AG08396 (cell line): ENCODE data around the gene GALNT10.

ENCODE experiments used
- DNase-seq: peaks from one replicate; pipeline ENCODE4 v3.0.0; 2012; ENCODE audit warnings: low spot score, mixed read lengths

Gene GALNT10

DNA sequence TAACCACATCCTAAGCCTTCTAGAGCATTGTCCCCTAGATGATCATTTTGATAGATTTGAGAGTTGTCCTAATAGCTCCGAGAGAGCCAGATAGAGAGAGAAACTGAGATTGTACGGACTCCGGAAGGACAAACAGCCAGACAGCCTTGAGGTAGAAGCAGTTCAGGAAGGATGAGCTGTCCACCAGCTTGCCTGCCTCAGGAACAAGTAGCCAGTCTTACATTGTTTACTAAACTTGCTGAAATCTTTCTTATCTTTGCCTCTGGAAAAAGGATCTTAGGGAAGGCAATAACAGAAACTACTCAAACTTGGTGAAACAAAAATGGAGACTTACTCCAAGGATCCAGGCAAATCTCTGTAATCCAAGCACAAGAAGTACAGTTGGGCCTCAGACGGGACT lies 216.3 kb downstream of the GALNT10 start:
- DNase-seq, result no peak

DNA sequence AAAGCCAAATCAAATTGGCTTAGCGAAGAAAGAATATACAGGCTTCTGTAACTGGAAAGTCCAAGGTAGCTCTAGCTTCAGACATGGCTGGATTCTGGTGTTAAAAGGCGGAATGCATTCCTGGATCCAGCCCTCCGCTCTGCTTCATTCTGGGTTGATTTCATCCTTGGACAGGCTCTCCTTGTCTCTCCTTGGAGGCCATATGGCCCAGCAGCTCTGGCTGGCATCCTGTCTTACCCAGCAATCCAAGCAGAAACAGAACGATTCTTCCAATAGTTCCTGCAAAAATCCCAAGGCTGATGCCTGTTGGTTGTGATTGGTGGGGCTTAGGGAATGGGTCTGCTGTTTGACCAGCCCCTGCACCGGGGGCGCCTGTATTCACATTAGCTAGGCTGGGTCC lies 218.3 kb downstream of the GALNT10 start:
- no peak for DNase-seq

DNA sequence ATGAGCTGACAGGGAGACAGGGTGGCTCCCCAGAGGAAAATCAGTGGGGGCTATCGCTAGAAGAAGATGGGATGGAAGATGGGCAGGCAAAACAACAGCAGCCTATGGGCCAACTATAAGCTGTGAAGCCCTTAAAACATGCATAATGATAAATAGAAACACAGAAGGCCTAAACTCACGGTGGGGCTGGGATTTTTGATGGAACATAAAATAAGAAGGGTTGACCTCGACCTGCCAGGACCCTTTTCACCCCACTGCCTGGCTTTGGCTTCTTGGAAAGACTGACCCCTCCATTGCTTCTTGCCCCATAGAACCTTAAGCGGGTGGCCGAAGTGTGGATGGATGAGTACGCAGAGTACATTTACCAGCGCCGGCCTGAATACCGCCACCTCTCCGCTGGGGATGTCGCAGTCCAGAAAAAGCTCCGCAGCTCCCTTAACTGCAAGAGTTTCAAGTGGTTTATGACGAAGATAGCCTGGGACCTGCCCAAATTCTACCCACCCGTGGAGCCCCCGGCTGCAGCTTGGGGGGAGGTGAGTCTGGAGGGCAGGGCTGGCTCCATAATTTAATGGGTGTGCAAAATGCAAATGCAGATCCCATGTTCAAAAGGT lies 218.8 kb downstream of the GALNT10 start:
- DNase-seq, result no peak

DNA sequence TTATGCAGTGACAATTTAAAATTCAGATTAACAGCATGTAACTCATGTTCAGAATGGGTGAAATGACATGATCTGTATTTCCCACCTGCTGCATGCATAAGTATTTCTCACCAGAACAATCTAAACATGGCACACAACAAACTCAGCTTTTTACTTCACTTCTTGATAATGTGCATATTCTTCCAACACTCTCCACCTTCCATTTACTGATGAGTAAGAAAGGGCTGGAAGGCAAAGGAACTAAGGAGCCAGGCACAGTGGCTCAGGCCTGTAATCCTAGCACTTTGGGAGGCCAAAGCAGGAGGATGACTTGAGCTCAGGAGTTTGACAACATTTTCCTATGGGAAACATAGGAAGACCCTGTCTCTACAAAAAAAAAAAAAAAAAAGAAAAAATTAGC lies 219.5 kb downstream of the GALNT10 start:
- no peak for DNase-seq

DNA sequence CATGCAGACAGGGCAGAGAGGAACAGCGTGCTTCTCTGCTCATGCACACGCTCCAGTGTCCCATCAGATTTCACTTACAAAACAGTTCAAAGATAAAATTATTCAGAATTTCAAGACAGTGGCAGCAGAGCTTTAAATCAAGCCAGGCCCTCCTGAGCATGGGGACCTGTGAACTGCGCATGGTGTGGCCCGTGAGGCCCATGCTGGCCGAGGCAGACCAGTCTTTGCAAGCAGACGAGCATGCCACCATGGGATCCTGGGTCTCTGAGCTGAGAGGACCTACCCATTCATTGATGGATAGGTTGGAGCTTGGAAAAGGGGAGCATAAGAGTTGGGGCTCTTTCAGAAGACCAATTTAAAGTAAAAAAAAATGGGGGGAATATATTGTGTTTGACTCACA lies 220.3 kb downstream of the GALNT10 start:
- no peak for DNase-seq

DNA sequence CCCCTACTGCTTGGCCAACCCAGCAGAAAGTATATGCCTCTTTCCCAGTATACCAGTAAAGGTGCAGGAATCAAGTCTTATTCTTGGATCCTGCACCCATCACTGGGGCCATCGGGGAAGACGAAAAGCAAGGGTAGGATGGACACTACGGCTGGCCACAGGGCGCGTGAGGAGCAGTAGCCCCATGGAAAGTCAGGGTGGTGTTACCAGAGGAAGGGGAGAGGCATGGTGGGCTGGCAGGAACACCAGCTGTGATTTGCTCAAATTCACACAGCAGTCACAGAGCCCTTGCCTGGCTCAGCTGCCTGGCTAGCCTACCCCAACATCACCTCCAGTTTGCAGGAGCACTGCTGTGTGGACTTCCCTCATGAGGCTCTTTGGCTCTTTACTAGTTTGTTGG lies 220.8 kb downstream of the GALNT10 start:
- no peak for DNase-seq

DNA sequence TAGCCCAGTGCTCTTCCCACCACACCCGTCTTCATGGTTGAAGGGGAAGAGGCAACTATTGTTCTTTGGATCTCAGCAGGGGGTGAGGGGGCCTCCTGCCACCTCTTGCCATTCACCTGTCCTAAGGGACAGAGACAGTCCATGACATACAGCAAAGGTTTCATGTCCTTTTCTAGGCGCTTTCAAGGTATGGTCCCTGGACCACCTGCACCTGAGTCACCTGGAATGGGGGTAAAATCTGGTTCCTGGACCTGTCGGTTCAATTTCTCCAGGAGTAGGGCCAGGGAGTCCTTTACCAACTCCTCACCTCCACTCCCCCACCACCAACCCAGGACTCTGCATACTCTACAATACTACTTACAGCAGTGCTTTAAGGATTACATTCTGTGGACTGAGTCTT lies 221.8 kb downstream of the GALNT10 start:
- DNase-seq, result no peak

DNA sequence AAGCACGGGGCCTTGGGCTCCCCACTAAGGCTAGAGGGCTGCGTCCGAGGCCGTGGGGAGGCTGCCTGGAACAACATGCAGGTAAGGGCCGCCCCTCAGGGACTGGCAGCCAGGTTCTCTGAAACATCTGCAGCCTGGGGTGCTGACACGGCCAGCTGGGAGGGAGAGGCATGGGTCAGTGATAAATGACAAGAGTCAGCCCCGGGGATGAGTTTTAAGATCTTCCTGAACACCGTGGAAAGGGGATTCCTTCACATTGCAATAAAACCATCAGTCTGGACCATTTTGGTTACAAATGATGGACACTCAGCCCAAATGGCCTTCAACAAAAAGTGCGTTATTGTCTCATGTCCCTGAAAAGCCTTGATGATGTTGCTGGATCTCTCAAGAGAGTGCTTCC lies 222.4 kb downstream of the GALNT10 start:
- no peak for DNase-seq

DNA sequence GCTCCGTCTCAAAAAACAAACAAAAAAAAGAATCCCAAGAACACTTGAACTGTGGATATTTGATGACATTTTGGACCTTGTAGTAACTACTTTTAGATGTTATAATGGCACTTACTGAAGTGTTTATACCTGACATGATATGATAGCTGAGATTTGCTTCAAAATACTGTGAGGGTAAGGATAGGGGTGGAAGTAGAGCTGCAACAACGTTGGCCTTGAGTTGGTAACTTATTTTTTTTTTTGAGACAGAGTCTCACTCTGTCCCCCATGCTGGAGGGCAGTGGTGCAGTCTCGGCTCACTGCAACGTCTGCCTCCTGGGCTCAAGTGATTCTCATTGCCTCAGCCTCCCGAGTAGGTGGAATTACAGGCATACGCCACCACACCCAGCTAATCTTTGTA lies 224.6 kb downstream of the GALNT10 start:
- DNase-seq, result no peak

DNA sequence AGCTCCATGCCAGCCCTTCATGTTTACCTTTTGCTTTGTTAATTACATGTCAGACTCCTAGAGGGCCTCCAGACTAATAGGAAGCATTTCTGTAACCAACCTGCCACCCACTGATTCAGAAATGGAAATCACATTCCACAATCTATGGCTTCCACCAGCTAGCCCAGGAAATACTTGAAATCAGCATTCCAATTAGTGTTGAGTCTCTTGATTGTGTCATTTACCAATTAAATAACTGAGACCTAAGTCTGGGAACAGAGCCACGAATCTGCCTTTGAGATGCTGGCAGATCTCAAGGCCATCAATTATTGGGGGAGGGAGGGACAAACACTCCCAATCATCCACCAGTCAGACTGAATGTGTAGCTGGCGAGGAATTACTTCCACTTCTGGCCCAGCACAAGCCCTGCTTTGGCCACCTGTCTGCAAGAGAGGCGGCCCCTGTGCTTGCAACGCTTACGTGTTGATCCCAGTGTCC lies 227.8 kb downstream of the GALNT10 start:
- no peak for DNase-seq

DNA sequence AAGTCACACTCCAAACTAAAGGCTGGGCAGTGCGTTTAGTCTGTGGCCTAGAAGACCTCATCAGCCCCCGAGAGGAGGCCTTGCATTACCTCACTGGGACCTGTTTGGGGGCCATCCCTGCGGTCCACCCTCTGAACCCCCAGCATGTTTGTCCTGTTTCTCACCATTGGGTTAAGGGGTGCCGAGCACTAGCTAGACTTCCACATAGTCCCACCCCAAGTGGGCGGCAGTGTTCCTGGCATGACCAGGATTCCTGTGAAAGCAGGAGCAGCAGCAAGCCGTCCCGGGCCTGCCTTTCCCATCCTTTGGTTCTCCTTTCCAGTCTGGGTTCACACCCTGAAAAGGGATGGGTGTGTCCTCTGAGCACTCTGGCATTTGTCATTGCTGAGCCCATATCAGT lies 228.7 kb downstream of the GALNT10 start:
- DNase-seq, result no peak

DNA sequence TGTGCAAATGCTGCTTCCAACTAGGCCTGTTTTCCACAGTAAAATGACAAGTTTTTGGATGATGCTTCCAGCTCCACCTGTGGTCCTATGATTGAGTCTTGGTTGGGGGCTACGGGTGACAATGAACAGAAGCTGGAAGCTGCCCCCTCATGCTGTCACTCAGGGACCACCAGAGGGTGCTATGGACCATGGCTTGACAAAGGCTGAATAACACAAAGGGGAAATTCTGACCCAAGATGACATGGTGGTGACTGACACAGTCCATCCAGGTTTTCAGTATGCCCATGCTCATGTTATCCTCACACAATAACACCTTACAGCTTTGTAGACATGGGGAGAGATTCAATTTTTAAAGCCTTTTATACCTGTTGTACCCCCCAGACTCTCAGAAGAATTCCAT lies 231.3 kb downstream of the GALNT10 start:
- no peak for DNase-seq

DNA sequence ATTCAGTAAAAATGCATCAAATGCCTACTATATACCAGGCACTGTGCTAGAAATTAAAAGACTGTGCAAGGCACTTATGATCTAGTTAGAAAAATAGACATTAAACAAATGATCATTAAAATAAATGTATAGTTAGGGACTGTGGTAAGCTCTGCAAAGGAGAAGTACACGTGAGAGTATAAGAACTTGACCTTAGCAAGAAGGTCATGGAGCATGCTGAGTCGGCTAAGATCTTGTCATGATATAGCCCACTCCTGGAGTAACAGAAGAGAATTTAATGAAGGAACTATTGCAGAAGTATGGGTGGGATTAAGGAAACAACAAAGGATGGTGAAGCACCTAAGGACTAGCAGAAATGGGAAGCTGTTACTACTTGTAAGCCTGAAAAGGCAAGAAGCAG lies 231.8 kb downstream of the GALNT10 start:
- DNase-seq, result no peak

DNA sequence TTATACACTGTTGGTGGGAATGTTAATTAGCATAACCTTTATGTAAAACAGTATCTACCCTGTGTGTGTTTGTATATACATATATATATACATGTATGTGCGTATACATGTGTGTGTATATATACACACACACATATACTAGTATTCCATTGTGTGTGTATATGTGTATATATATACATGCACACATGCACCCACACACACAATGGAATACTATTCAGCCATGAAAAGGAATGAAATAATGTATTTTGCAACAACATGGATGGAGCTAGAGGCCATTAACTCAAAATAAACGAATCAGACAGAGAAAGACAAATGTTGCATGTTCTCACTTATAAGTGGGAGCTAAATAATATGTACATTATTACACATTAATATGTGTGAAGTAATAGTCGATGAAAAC lies 237.7 kb downstream of the GALNT10 start:
- DNase-seq, result no peak

DNA sequence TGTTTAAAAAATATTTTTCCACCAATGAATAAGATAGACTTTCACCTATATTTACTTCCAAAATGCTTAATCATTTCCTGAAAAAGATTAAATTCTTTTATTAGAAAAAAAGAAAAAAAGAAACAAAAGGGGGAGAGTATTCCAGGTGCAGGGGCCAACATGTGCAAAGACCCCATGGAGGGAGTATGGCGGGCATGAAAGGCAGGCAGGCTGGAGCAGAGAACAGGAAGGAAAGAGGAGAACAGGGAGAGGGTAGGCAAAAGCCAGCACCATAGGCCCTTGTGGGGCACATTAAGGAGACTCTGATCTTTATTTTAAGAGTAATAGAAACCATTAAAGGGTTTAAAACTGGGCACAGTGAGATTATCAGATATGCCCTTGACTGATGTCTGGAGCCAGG lies 238.8 kb downstream of the GALNT10 start:
- DNase-seq, result no peak

DNA sequence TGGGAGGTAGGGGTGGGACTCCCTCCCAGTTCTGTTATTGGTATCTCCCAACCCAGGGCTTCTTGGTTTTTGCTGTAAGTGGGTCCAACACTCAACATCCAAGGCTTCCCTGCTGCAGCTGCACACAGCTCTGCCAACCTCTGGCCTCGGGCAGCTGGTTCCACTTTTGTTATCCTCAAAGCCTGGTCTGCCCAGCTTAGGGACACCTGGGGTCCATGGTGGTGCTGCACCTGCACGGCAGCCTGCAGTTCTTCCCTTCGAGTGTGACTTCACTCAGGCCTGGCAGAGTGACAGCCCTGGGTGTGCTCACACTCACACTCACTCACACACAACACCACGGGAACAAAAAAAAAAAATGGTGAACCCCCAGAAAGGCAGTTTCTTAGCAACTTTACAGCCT lies 239.9 kb downstream of the GALNT10 start:
- no peak for DNase-seq

DNA sequence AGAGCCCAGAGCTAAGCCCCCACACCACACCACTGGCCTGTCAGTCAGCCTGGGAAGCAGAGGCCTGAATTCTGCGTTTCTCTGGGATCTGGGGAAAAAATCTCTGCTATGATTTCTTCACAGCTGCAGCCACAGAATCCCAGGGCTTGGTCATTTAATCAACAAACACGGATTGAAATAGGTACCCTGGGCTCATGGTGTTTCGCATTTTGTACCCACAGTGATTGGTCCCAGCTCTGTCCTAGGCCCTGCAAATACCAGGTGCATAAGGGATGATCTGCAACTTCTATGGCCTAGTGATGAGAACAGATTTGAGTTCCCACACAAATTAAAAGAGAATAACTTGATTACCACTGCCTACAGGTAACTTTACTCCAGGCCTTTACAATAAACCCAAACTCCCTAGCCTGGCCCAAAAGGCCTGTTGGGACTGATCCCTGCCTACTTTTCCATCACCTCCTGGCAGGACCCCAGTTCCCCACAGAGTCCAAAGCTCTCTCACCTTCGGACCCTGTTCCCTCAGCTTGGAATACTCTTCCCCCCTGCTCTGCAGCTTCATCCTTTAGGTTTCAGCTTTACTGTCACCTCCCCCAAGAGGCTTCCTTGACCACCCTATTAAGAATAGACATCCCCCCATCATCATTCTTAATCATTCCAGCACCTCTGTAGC lies 240.6 kb downstream of the GALNT10 start:
- DNase-seq, result no peak

DNA sequence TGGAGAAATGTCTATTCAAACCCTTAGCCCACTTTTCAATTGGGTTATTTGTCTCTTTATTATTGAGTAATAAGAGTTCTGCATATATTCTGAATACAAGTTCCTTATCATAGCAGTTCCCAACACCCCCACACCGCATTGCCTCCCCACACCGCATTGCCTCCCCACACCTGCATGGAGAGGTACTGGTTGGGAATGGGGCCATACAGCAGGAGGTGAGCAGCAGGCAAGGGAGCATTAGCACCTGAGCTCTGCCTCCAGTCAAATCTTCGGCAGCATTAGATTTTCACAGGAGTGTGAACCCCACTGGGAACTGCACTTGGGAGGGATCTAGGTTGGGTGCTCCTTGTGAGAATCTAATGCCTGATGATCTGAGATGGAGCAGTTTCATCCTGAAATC lies 244.7 kb downstream of the GALNT10 start:
- no peak for DNase-seq

DNA sequence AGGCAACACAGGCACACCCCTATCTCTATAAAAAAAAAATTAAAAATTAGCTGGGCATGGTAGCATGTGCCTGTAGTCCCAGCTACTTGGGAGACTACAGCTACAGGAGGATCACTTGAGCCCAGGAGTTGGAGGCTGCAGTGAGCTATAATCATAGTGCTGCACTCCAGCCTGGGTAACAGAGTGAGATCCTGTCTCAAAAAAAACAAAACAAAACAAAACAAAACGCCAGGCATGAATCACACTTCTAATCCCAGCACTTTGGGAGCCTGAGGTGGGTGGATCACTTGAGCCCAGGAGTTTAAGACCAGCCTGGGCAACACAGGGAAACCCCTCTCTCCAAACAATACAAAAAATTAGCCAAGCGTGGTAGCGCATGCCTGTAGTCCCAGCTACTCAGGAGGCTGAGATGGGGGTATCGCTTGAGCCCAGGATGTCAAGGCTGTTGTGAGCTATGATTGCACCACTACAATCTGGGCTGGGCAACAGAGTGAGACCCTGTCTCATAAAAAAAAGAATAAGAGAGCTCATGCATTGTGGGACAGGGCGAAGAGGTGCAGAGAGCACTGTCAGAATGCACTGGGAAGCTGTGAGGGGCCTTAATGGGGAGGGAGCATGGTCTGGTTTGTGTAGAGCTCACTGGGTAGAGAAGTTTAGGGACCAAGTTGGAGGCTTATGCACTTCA lies 246.9 kb downstream of the GALNT10 start:
- DNase-seq, result no peak

DNA sequence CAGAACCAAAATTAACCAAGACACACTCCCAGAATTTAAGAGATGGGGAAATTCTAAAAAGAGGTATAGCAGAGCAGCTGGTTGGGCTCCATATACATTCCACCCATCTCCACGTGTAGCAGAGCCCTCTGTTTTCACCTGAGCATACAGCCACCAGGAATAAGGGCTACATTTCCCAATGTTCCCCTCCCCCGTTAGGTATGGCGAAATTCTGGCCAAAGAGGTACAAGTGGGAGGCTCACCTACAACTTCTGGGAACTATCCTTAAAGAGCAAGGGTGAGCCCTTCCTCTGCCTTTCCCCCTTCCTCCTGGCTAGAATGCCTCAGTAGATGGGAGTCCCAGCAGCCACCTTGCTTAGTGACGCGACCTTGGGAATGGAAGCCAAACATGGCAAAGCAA lies 250.0 kb downstream of the GALNT10 start:
- no peak for DNase-seq

DNA sequence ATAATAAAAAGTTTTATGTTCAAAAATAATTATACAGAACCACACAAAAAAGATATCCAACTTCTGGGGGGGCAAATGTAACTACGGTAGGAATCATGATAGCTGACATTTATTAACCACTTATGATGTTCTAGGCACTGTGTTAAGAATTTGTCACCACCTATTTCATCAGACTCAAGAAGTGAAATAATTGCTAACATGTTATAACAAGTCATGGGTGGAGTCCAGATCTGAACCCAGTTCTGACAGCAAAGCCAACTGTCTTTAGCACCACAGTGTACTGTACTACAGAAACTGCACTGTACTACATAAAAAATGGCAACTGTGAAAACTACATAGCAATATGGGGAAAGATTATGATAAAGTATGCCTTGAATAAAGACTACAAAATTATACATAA lies 252.3 kb downstream of the GALNT10 start:
- DNase-seq, result no peak

DNA sequence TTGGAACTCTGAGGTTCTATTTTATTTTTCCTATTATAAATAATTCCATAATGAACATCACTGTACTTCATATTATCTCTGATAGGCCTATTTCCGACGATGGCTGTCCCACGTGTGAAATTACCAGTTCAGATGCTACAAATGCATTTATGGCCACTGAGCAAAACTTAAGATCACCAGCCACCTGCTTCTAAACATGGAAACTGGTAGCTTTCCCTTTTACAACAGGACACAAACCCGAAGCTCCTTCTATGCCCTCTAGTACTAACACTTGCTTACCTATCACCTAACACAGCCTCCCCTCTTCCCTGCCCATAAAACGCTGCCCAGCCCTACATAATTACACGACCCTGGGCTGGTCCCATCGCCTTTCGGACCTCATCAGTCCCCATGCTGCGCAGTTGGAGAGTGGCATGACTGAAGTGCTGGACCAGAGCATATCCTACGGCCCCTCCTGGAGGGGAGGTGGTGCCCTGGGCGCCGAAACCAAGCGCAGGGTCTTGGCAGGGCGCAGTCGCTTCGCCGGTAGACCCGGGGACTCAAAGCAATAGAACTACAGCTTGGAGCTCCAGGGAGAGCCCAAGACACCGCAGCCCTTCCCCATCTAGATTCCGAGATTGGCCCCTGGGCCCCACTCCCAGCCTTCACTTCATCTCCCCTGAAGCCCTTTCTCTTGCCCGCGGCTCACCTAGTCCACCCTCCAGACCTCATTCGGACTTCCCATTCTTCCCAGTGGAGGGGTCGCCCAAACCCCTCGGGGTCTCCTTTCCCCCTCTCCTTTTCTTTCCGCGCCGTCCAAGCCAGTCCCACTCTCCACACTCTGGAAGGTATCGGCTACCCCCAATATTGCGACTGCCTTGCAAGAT lies 254.3 kb downstream of the GALNT10 start:
- DNase-seq, result peak; percentile 29
